Measurements from ENCODE around the gene ESPNL.

Gene ESPNL

GRCh38 chr2:238131761-238132462 is 31.8 kb downstream of the ESPNL start:
- Histone ChIP-seq H4K8ac (ENCODE audit: low read depth, low read length) (no peak overlapping the region), H3K23ac (ENCODE audit: low read length) (no peak overlapping the region), H3K4me2 (ENCODE audit: low read length) (no peak overlapping the region), H3K27ac (ENCODE audit: low read depth, low read length) (no peak overlapping the region), H3K79me1 (ENCODE audit: low read length) (no peaks in the 10 kb centered on the region), H3K18ac (ENCODE audit: low read length) (no peak overlapping the region), H3K4ac (ENCODE audit: low read depth, low read length) (no peak overlapping the region), H3K4me1 (ENCODE audit: control insufficient read depth in 1 of 2, insufficient read depth in 2 of 2, low read length in 2 of 2) (no peaks in the 10 kb centered on the region), H2AK5ac (ENCODE audit: low read length) (no peak overlapping the region), H2BK12ac (ENCODE audit: low read length) (no peak overlapping the region), H3K36me3 (ENCODE audit: control insufficient read depth in 1 of 2, insufficient read depth in 2 of 2, low read length in 2 of 2) (no peaks in the 10 kb centered on the region), H2BK120ac (ENCODE audit: insufficient read depth, low read length, poor library complexity) (no peak overlapping the region), H3K9me3 (ENCODE audit: insufficient read depth, low read depth, low read length) (peaks cover 1% of the 10 kb centered on the region), H4K91ac (ENCODE audit: low read depth, low read length) (no peak overlapping the region), H3K9ac (ENCODE audit: low read length) (no peak overlapping the region), H3K79me2 (ENCODE audit: control insufficient read depth, insufficient read depth, low read length, poor library complexity) (no peaks in the 10 kb centered on the region), H3K14ac (ENCODE audit: low read length) (no peak overlapping the region), H4K12ac (ENCODE audit: low read depth, low read length) (no peak overlapping the region), H2BK5ac (ENCODE audit: low read depth, low read length, poor library complexity) (no peak overlapping the region), H2AFZ (ENCODE audit: insufficient read depth, low read length, poor library complexity) (no peak overlapping the region), H3K27me3 (ENCODE audit: insufficient read depth, low read length) (no peaks in the 10 kb centered on the region), H3K4me3 (ENCODE audit: low read depth, low read length) (no peak overlapping the region)
- WGBS (ENCODE audit: extremely low coverage, insufficient coverage, insufficient read length): no CpG with 5 or more reads among the region's 14 CpGs
- no peak for DNase-seq

GRCh38 chr2:238132463-238133450 is 32.6 kb downstream of the ESPNL start:
- Histone ChIP-seq H3K23ac (ENCODE audit: low read length) (no peak overlapping the region), H3K9ac (ENCODE audit: low read length) (no peak overlapping the region), H4K8ac (ENCODE audit: low read depth, low read length) (no peak overlapping the region), H2BK5ac (ENCODE audit: low read depth, low read length, poor library complexity) (no peak overlapping the region), H3K79me1 (ENCODE audit: low read length) (no peaks in the 10 kb centered on the region), H4K91ac (ENCODE audit: low read depth, low read length) (no peak overlapping the region), H4K12ac (ENCODE audit: low read depth, low read length) (no peak overlapping the region), H3K27me3 (ENCODE audit: insufficient read depth, low read length) (no peaks in the 10 kb centered on the region), H3K4ac (ENCODE audit: low read depth, low read length) (no peak overlapping the region), H3K27ac (ENCODE audit: low read depth, low read length) (no peak overlapping the region), H3K9me3 (ENCODE audit: insufficient read depth, low read depth, low read length) (peaks cover 1% of the 10 kb centered on the region), H3K4me1 (ENCODE audit: control insufficient read depth in 1 of 2, insufficient read depth in 2 of 2, low read length in 2 of 2) (no peaks in the 10 kb centered on the region), H2AK5ac (ENCODE audit: low read length) (no peak overlapping the region), H3K79me2 (ENCODE audit: control insufficient read depth, insufficient read depth, low read length, poor library complexity) (no peaks in the 10 kb centered on the region), H3K4me2 (ENCODE audit: low read length) (no peak overlapping the region), H2BK12ac (ENCODE audit: low read length) (no peak overlapping the region), H3K4me3 (ENCODE audit: low read depth, low read length) (no peak overlapping the region), H2BK120ac (ENCODE audit: insufficient read depth, low read length, poor library complexity) (no peak overlapping the region), H3K36me3 (ENCODE audit: control insufficient read depth in 1 of 2, insufficient read depth in 2 of 2, low read length in 2 of 2) (no peaks in the 10 kb centered on the region), H3K14ac (ENCODE audit: low read length) (no peak overlapping the region), H2AFZ (ENCODE audit: insufficient read depth, low read length, poor library complexity) (no peak overlapping the region), H3K18ac (ENCODE audit: low read length) (no peak overlapping the region)
- no CpG with 5 or more reads among the region's 23 CpGs for WGBS (ENCODE audit: extremely low coverage, insufficient coverage, insufficient read length)
- no peak for DNase-seq

DNA sequence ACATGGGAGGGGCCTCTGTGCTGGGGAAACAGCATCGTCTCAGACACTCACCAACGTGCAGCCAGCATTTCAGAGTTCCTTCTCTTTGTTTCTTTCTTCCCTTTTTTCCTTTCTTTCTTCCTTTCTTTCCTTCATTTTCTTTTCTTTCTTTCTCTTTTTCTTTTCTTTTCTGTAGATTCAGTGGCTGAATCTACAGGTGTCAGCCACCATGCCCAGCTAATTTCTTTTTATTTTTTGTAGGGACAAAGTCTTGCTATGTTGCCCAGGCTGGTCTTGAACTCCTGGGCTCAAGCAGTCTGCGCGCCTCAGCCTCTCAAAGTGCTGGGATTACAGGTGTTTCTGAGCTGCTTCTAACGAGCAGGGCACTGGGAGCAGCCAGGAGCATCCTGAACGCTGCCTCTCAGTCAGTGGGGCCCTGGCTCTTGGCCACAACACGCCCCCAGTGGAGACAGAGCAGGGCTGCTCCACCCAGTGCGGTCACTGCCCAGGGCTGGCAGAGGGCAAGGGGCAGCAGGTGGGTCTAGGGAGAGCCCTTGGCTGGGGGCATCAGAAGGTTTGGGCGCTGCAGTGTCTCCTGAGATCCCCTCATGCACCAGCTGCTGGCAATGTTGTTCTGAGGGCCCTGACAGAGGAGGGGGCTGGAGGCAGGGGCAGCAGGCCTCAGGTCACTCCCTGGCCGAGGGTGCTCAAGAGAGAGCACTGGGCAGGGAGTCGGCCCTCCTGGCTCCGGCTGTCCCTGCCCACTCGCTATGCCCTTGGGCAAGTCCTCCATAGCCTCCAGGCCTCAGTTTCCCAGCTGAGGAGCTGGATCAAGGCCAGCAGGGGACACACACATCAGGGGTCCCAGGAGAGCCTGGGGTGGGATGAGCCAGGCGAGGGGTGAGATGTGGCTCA is 33.6 kb downstream of the ESPNL start:
- Histone ChIP-seq H3K4me1 (ENCODE audit: control insufficient read depth in 1 of 2, insufficient read depth in 2 of 2, low read length in 2 of 2) (peaks cover 6 to 8% of the 10 kb centered on the region in 2 experiments), H2BK120ac (ENCODE audit: insufficient read depth, low read length, poor library complexity) (no peak overlapping the region), H3K9me3 (ENCODE audit: insufficient read depth, low read depth, low read length) (peaks cover 1% of the 10 kb centered on the region), H3K27ac (ENCODE audit: low read depth, low read length) (no peak overlapping the region), H4K12ac (ENCODE audit: low read depth, low read length) (no peak overlapping the region), H3K18ac (ENCODE audit: low read length) (no peak overlapping the region), H3K9ac (ENCODE audit: low read length) (no peak overlapping the region), H2BK12ac (ENCODE audit: low read length) (no peak overlapping the region), H3K36me3 (ENCODE audit: control insufficient read depth in 1 of 2, insufficient read depth in 2 of 2, low read length in 2 of 2) (no peaks in the 10 kb centered on the region), H2AFZ (ENCODE audit: insufficient read depth, low read length, poor library complexity) (no peak overlapping the region), H3K23ac (ENCODE audit: low read length) (no peak overlapping the region), H3K14ac (ENCODE audit: low read length) (no peak overlapping the region), H3K79me2 (ENCODE audit: control insufficient read depth, insufficient read depth, low read length, poor library complexity) (no peaks in the 10 kb centered on the region), H3K4me2 (ENCODE audit: low read length) (no peak overlapping the region), H3K79me1 (ENCODE audit: low read length) (no peaks in the 10 kb centered on the region), H3K4me3 (ENCODE audit: low read depth, low read length) (no peak overlapping the region), H2BK5ac (ENCODE audit: low read depth, low read length, poor library complexity) (no peak overlapping the region), H4K8ac (ENCODE audit: low read depth, low read length) (no peak overlapping the region), H4K91ac (ENCODE audit: low read depth, low read length) (no peak overlapping the region), H3K27me3 (ENCODE audit: insufficient read depth, low read length) (no peaks in the 10 kb centered on the region), H3K4ac (ENCODE audit: low read depth, low read length) (no peak overlapping the region), H2AK5ac (ENCODE audit: low read length) (no peak overlapping the region)
- no peak for DNase-seq
- no CpG with 5 or more reads among the region's 14 CpGs for WGBS (ENCODE audit: extremely low coverage, insufficient coverage, insufficient read length)

- Histone ChIP-seq H4K8ac (ENCODE audit: low read depth, low read length) (no peak overlapping the region), H3K18ac (ENCODE audit: low read length) (no peak overlapping the region), H4K12ac (ENCODE audit: low read depth, low read length) (no peak overlapping the region), H3K4me2 (ENCODE audit: low read length) (no peak overlapping the region), H2BK5ac (ENCODE audit: low read depth, low read length, poor library complexity) (no peak overlapping the region), H3K27me3 (ENCODE audit: insufficient read depth, low read length) (no peaks in the 10 kb centered on the region), H3K36me3 (ENCODE audit: control insufficient read depth in 1 of 2, insufficient read depth in 2 of 2, low read length in 2 of 2) (no peaks in the 10 kb centered on the region), H3K14ac (ENCODE audit: low read length) (no peak overlapping the region), H3K4ac (ENCODE audit: low read depth, low read length) (no peak overlapping the region), H3K4me1 (ENCODE audit: control insufficient read depth in 1 of 2, insufficient read depth in 2 of 2, low read length in 2 of 2) (peaks cover 13 to 14% of the 10 kb centered on the region in 2 experiments), H2AK5ac (ENCODE audit: low read length) (no peak overlapping the region), H3K9ac (ENCODE audit: low read length) (no peak overlapping the region), H3K9me3 (ENCODE audit: insufficient read depth, low read depth, low read length) (peaks cover 1% of the 10 kb centered on the region), H3K79me2 (ENCODE audit: control insufficient read depth, insufficient read depth, low read length, poor library complexity) (no peaks in the 10 kb centered on the region), H2BK12ac (ENCODE audit: low read length) (no peak overlapping the region), H3K4me3 (ENCODE audit: low read depth, low read length) (no peak overlapping the region), H4K91ac (ENCODE audit: low read depth, low read length) (no peak overlapping the region), H3K79me1 (ENCODE audit: low read length) (no peaks in the 10 kb centered on the region), H3K23ac (ENCODE audit: low read length) (no peak overlapping the region), H2BK120ac (ENCODE audit: insufficient read depth, low read length, poor library complexity) (no peak overlapping the region), H2AFZ (ENCODE audit: insufficient read depth, low read length, poor library complexity) (no peak overlapping the region), H3K27ac (ENCODE audit: low read depth, low read length) (no peak overlapping the region)
- no peak for DNase-seq
- WGBS (ENCODE audit: extremely low coverage, insufficient coverage, insufficient read length): no CpG with 5 or more reads among the region's 11 CpGs
These were observed 34.2 kb downstream of the ESPNL start for GRCh38 chr2:238134393-238134785.

Data from trophoblast cell (in vitro differentiated cells and primary cell).